Mesendoderm (in vitro differentiated cells): ENCODE results near the gene PIK3IP1.
A peak's percentile ranks its signal among the peaks of the same experiment; 100 is the strongest.
"Not testable (repeated sequence)": the region's sequence is repeated elsewhere in the genome, so short reads cannot be mapped to it uniquely, and the experiment has no call there.

Source experiments
- DNase-seq: peaks from one replicate; pipeline ENCODE4 v3.0.0; 2013
- H2AK5ac ChIP-seq: 2 replicates; pipeline ENCODE4 v1.6.1; 2013; ENCODE audit warnings: low read length, inconsistent platforms
- H2BK120ac ChIP-seq: 2 replicates; pipeline ENCODE4 v1.6.1; 2013; ENCODE audit warnings: low read depth, mild to moderate bottlenecking, low read length, moderate library complexity, mixed read lengths
- H2BK15ac ChIP-seq: replicated peaks from 2 replicates; pipeline ENCODE4 v1.6.1; 2013; ENCODE audit warnings: low read depth, mild to moderate bottlenecking, moderate library complexity
- H2BK5ac ChIP-seq: 2 replicates; pipeline ENCODE4 v1.6.1; 2013; ENCODE audit warnings: low read length, inconsistent platforms
- H3K18ac ChIP-seq: 2 replicates; pipeline ENCODE4 v1.6.1; 2013; ENCODE audit warnings: mild to moderate bottlenecking, low read length, mixed read lengths
- H3K23ac ChIP-seq: one replicate; pipeline ENCODE4 v1.6.1; 2013; ENCODE audit warnings: low read length
- H3K27ac ChIP-seq: 2 replicates; pipeline ENCODE4 v1.5.1; 2013; ENCODE audit warnings: low read depth, mild to moderate bottlenecking, inconsistent platforms, low read length, moderate library complexity
- H3K27me3 ChIP-seq: 2 replicates; pipeline ENCODE4 v1.6.1; 2013; ENCODE audit warnings: low read length, control low read depth, mild to moderate bottlenecking, inconsistent platforms; ENCODE audit not compliant: insufficient read depth, poor library complexity
- H3K36me3 ChIP-seq: 2 replicates; pipeline ENCODE4 v1.6.1; 2013; ENCODE audit warnings: low read length, inconsistent platforms; ENCODE audit not compliant: control insufficient read depth, insufficient read depth
- H3K4ac ChIP-seq: one replicate; pipeline ENCODE4 v1.6.1; 2013; ENCODE audit warnings: low read depth, mild to moderate bottlenecking, low read length, moderate library complexity
- H3K4me1 ChIP-seq: 2 replicates; pipeline ENCODE4 v1.6.1; 2013; ENCODE audit warnings: low read depth, low read length, inconsistent platforms; ENCODE audit not compliant: control insufficient read depth
- H3K4me2 ChIP-seq: 2 replicates; pipeline ENCODE4 v1.6.1; 2013; ENCODE audit warnings: low read length
- H3K4me3 ChIP-seq: 2 replicates; pipeline ENCODE4 v1.5.1; 2013; ENCODE audit warnings: mild to moderate bottlenecking, low read length
- H3K56ac ChIP-seq: one replicate; pipeline ENCODE4 v1.6.1; 2013; ENCODE audit warnings: low read length
- H3K79me1 ChIP-seq: 2 replicates; pipeline ENCODE4 v1.6.1; 2013; ENCODE audit warnings: low read length, inconsistent platforms
- H3K79me2 ChIP-seq: 2 replicates; pipeline ENCODE4 v1.6.1; 2013; ENCODE audit warnings: mild to moderate bottlenecking, low read length; ENCODE audit not compliant: control insufficient read depth, insufficient read depth
- H3K9ac ChIP-seq: 2 replicates; pipeline ENCODE4 v1.6.1; 2013; ENCODE audit warnings: low read length, inconsistent platforms
- H4K5ac ChIP-seq: one replicate; pipeline ENCODE4 v1.6.1; 2013; ENCODE audit warnings: low read length
- H4K8ac ChIP-seq: one replicate; pipeline ENCODE4 v1.6.1; 2013; ENCODE audit warnings: low read depth, mild to moderate bottlenecking, control low read depth, low read length, moderate library complexity
- WGBS: extraction: QIAGEN DNeasy Blood & Tissue Kit; methylation state at CpG from one replicate; pipeline ENCODE4 v1.1.7; 2013; ENCODE audit warnings: low lambda C conversion rate, missing lambda C conversion rate; ENCODE audit not compliant: insufficient coverage; ENCODE audit errors: extremely low coverage; 5-methylcytosine and 5-hydroxymethylcytosine counted together

PIK3IP1 gene

GRCh38 chr22:31247726-31248125 is 44.6 kb downstream of the PIK3IP1 start:
- H3K79me2 ChIP-seq: no peaks in the 10 kb centered on the region
- no peak overlapping the region for H3K4me3 ChIP-seq
- no peak overlapping the region for H2BK15ac ChIP-seq
- H3K36me3 ChIP-seq: no peaks in the 10 kb centered on the region
- H3K79me1 ChIP-seq: peaks cover 7% of the 10 kb centered on the region
- no peak for DNase-seq
- H3K18ac ChIP-seq: no peak overlapping the region
- no peak overlapping the region for H3K27ac ChIP-seq
- no peak overlapping the region for H2BK120ac ChIP-seq
- H3K56ac ChIP-seq: peak overlapping the region; percentile 75
- peak overlapping the region; percentile 49 for H3K9ac ChIP-seq
- no peak overlapping the region for H2BK5ac ChIP-seq
- H3K4me1 ChIP-seq: peaks cover 15% of the 10 kb centered on the region
- no peak overlapping the region for H2AK5ac ChIP-seq
- H3K23ac ChIP-seq: no peak overlapping the region
- no peak overlapping the region for H4K5ac ChIP-seq
- no peak overlapping the region for H4K8ac ChIP-seq
- peak overlapping the region; percentile 6 for H3K4me2 ChIP-seq
- H3K4ac ChIP-seq: no peak overlapping the region
- no CpG with 5 or more reads among the region's 1 CpG for WGBS
- H3K27me3 ChIP-seq: no peaks in the 10 kb centered on the region

DNA sequence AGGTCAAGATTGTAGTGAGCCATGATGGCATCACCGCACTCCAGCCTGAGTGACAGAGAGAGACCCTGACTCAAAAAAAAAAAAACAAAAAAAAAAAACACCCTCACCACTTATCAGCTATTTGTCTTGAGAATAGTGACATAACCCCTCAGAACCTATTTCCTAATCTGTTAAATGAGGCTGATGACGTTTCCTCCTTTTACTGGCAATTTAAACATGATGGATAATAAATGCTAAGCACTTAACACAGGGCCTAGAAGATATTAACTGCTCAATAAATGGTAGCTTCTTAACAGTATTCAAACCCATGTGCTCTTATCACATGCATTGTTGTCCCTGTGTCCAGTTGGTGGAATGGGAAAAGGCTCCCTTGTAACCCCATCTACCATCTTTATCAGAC is 45.6 kb downstream of the PIK3IP1 start:
- peaks cover 15% of the 10 kb centered on the region for H3K4me1 ChIP-seq
- peaks cover 4% of the 10 kb centered on the region for H3K79me1 ChIP-seq
- no peak overlapping the region for H2BK120ac ChIP-seq
- H3K4me3 ChIP-seq: no peak overlapping the region
- H4K5ac ChIP-seq: no peak overlapping the region
- H3K56ac ChIP-seq: no peak overlapping the region
- H3K36me3 ChIP-seq: no peaks in the 10 kb centered on the region
- no peak overlapping the region for H3K18ac ChIP-seq
- no CpG with 5 or more reads among the region's 2 CpGs for WGBS
- H3K4me2 ChIP-seq: no peak overlapping the region
- H2BK15ac ChIP-seq: no peak overlapping the region
- H3K4ac ChIP-seq: no peak overlapping the region
- no peaks in the 10 kb centered on the region for H3K79me2 ChIP-seq
- H4K8ac ChIP-seq: no peak overlapping the region
- H3K9ac ChIP-seq: no peak overlapping the region
- H3K23ac ChIP-seq: no peak overlapping the region
- H3K27me3 ChIP-seq: no peaks in the 10 kb centered on the region
- H2AK5ac ChIP-seq: no peak overlapping the region
- no peak overlapping the region for H2BK5ac ChIP-seq
- no peak overlapping the region for H3K27ac ChIP-seq
- DNase-seq: no peak

DNA sequence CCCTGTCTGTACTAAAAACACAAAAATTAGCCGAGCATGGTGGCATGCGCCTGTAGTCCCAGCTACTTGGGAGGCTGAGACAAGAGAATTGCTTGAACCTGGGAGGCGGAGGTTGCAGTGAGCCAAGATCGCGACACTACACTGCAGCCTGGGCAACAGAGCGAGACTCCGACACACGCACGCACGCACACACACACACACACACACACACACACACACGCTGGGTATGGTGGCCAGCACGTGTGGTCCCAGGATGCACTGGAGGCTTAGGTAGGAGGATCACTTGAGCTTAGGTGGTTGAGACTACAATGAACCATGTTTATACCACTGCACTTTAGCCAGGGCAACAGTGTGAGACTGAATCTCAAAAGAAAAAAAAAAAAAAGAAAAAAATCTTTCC is 46.3 kb downstream of the PIK3IP1 start:
- not testable (repeated sequence) for H2BK120ac ChIP-seq

DNA sequence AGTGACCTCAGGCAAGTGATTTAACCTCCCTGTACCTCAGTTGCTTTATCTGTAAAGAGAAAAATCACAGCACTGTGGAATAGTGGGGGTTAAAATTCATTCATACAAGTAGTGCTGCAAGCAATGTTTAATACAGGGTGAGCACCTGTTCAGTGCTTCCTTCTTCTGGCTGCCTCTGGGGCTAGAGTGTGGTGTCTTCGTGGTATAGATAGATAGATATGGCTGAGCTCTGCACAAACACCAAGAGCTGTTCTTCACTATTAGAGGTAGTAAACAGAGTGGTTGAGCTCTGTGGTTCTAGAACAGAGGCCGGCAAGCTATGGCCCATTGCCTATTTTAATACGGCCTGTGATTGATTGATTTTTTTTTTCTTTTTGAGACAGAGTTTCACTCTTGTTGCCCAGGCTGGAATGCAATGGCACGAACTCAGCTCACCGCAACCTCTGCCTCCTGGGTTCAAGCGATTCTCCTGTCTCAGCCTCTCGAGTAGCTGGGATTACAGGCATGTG is 47.3 kb downstream of the PIK3IP1 start:
- H3K9ac ChIP-seq: no peak overlapping the region
- no peak overlapping the region for H4K8ac ChIP-seq
- peak overlapping the region; percentile 52 for H3K18ac ChIP-seq
- H3K79me2 ChIP-seq: no peaks in the 10 kb centered on the region
- peak overlapping the region; percentile 62 for H3K27ac ChIP-seq
- peak overlapping the region; percentile 63 for H2BK120ac ChIP-seq
- no peaks in the 10 kb centered on the region for H3K36me3 ChIP-seq
- H3K27me3 ChIP-seq: no peaks in the 10 kb centered on the region
- H2AK5ac ChIP-seq: no peak overlapping the region
- no peak overlapping the region for H2BK5ac ChIP-seq
- no peak overlapping the region for H3K23ac ChIP-seq
- no CpG with 5 or more reads among the region's 7 CpGs for WGBS
- no peak overlapping the region for H2BK15ac ChIP-seq
- peaks cover 4% of the 10 kb centered on the region for H3K79me1 ChIP-seq
- H3K4ac ChIP-seq: peak overlapping the region; percentile 56
- H3K56ac ChIP-seq: peak overlapping the region; percentile 63
- no peak overlapping the region for H3K4me2 ChIP-seq
- peaks cover 18% of the 10 kb centered on the region for H3K4me1 ChIP-seq
- H3K4me3 ChIP-seq: no peak overlapping the region
- H4K5ac ChIP-seq: no peak overlapping the region
- no peak for DNase-seq

More for the DNA sequence above, 46.3 kb downstream of the PIK3IP1 start:
- H3K4me2 ChIP-seq, DNase-seq, H3K27ac ChIP-seq, H2BK5ac ChIP-seq, H3K9ac ChIP-seq, H2AK5ac ChIP-seq, H3K4me3 ChIP-seq, H4K5ac ChIP-seq, H3K18ac ChIP-seq, H2BK15ac ChIP-seq, H3K4ac ChIP-seq, H3K27me3 ChIP-seq, H3K79me2 ChIP-seq, H3K56ac ChIP-seq, H4K8ac ChIP-seq, H3K36me3 ChIP-seq, H3K23ac ChIP-seq, H3K79me1 ChIP-seq: not testable (repeated sequence)
- WGBS: no CpG with 5 or more reads among the region's 12 CpGs
- H3K4me1 ChIP-seq: peaks cover 18% of the 10 kb centered on the region

DNA sequence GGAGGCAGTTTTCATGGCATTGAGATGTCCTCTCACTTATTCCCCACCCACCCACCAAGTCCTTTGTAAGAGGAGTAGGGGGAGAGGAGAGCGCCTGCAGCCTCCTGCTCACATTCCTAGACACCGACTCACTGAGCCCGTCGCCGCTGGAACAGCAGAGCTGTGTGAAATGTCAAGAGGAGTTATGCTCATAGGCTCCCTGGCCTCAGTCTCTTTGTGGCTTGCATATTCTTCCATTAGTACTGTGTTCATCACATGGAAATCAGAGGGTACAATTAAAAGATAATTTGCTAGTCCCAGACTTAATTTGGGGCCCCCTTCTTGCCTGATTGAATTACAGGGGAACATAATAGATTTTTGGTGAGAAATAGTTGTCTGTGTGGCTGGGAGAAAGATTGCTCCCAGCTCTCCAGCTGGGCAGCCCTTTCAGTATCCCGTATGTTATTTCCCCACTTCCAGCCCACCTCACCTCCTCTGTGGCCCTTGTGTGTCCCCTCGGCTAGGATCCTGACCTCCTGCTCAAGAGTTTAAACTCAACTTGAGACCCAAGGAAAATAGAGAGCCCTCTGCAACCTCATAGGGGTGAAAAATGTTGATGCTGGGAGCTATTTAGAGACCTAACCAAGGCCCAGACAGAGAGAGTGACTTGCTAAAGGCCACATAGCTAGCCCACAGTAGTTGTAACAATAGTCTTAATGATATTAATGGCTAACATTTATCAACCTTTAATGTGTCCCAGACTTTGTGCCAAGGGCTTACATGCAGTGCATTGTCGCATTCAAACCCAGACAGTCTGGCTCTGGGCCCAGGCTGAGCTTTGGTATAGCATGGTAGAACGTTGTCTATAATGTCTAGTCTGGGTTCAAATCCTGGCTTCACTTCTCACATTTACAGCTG is 48.0 kb downstream of the PIK3IP1 start:
- peaks cover 18% of the 10 kb centered on the region for H3K4me1 ChIP-seq
- H3K4me3 ChIP-seq: no peak overlapping the region
- no peak overlapping the region for H4K5ac ChIP-seq
- H3K56ac ChIP-seq: peak overlapping the region; percentile 63
- WGBS: no CpG with 5 or more reads among the region's 9 CpGs
- no peak overlapping the region for H3K4me2 ChIP-seq
- peaks cover 6% of the 10 kb centered on the region for H3K79me1 ChIP-seq
- peak overlapping the region; percentile 63 for H2BK120ac ChIP-seq
- H2BK5ac ChIP-seq: peak overlapping the region; percentile 16
- peak overlapping the region; percentile 56 for H3K4ac ChIP-seq
- H2AK5ac ChIP-seq: no peak overlapping the region
- peak overlapping the region; percentile 62 for H3K27ac ChIP-seq
- H3K9ac ChIP-seq: peak overlapping the region; percentile 3
- H3K79me2 ChIP-seq: peaks cover under 1% of the 10 kb centered on the region
- peak; percentile 97 for DNase-seq
- no peak overlapping the region for H3K23ac ChIP-seq
- H3K27me3 ChIP-seq: no peaks in the 10 kb centered on the region
- peak overlapping the region; percentile 52 for H3K18ac ChIP-seq
- no peak overlapping the region for H4K8ac ChIP-seq
- no peaks in the 10 kb centered on the region for H3K36me3 ChIP-seq
- H2BK15ac ChIP-seq: no peak overlapping the region
